Mesothelial cell of epicardium (in vitro differentiated cells): Measurements from ENCODE around the gene MED23. TPM values are rescaled to one million over a fixed set of nuclear protein-coding genes. Genes with fewer than 3 reads are reported as not detected.

ENCODE experiments used
- DNase-seq, 2 experiments: peaks; one replicate each; pipeline ENCODE4 v3.0.0; 2021; ENCODE audit warnings: low spot score in 2 of 2; ENCODE audit not compliant: unreplicated experiment in 2 of 2
- H3K27ac Mint-ChIP-seq: 2 replicates; pipeline ENCODE4 v1.8.0; 2021; ENCODE audit warnings: mixed read lengths
- H3K27me3 Mint-ChIP-seq: 2 replicates; pipeline ENCODE4 v1.8.0; 2021; ENCODE audit warnings: low read depth, mixed read lengths
- H3K36me3 Mint-ChIP-seq: 2 replicates; pipeline ENCODE4 v1.8.0; 2021; ENCODE audit warnings: mixed read lengths
- H3K4me1 Mint-ChIP-seq: 2 replicates; pipeline ENCODE4 v1.8.0; 2021; ENCODE audit warnings: mixed read lengths
- H3K4me3 Mint-ChIP-seq: 2 replicates; pipeline ENCODE4 v1.8.0; 2021; ENCODE audit warnings: mild to moderate bottlenecking, moderate library complexity, mixed read lengths
- H3K9me3 Mint-ChIP-seq: 2 replicates; pipeline ENCODE4 v1.8.0; 2021; ENCODE audit warnings: mixed read lengths
- CTCF ChIP-seq: fragments of 200-600 bp; sonication (generic); IDR thresholded peaks from one replicate; pipeline ENCODE4 v1.5.0; 2021; ENCODE audit warnings: antibody characterized with exemption; ENCODE audit not compliant: unreplicated experiment
- total RNA-seq: library from RNA; stranded (reverse); gene quantifications from 3 replicates; pipeline ENCODE4 v1.2.1, GENCODE V29; 2021

The MED23 gene
- total RNA-seq, 1 donor from 2014 or later = 41.9 TPM

GRCh38 chr6:131644921-131645320, 16.9 kb upstream of the MED23 start:
- no peak overlapping the region for H3K4me3 Mint-ChIP-seq
- H3K36me3 Mint-ChIP-seq = no peaks in the 10 kb centered on the region
- no peak overlapping the region for H3K27ac Mint-ChIP-seq
- no peaks in the 10 kb centered on the region for H3K9me3 Mint-ChIP-seq
- no peaks in the 10 kb centered on the region for H3K4me1 Mint-ChIP-seq
- H3K27me3 Mint-ChIP-seq = no peaks in the 10 kb centered on the region
- no peak for TF ChIP-seq CTCF
- no peak for DNase-seq

GRCh38 chr6:131643855-131644460, 15.9 kb upstream of the MED23 start:
- H3K27me3 Mint-ChIP-seq = no peaks in the 10 kb centered on the region
- no peaks in the 10 kb centered on the region for H3K9me3 Mint-ChIP-seq
- DNase-seq = no peak
- H3K27ac Mint-ChIP-seq = no peak overlapping the region
- TF ChIP-seq CTCF = no peak
- no peak overlapping the region for H3K4me3 Mint-ChIP-seq
- H3K36me3 Mint-ChIP-seq = no peaks in the 10 kb centered on the region
- no peaks in the 10 kb centered on the region for H3K4me1 Mint-ChIP-seq

GRCh38 chr6:131642987-131643611, 15.1 kb upstream of the MED23 start:
- no peak for TF ChIP-seq CTCF
- Mint-ChIP-seq H3K27me3 (no peaks in the 10 kb centered on the region), H3K9me3 (no peaks in the 10 kb centered on the region), H3K36me3 (no peaks in the 10 kb centered on the region), H3K4me3 (no peak overlapping the region), H3K4me1 (peaks cover 1% of the 10 kb centered on the region), H3K27ac (no peak overlapping the region)
- DNase-seq = no peak

- DNase-seq = no peak
- Mint-ChIP-seq H3K9me3 (no peaks in the 10 kb centered on the region), H3K4me3 (no peak overlapping the region), H3K27ac (no peak overlapping the region), H3K4me1 (peaks cover 4% of the 10 kb centered on the region), H3K36me3 (no peaks in the 10 kb centered on the region), H3K27me3 (no peaks in the 10 kb centered on the region)
- TF ChIP-seq CTCF = no peak
Observed at GRCh38 chr6:131642565-131642964, 14.5 kb upstream of the MED23 start.

GRCh38 chr6:131641554-131641953, 13.5 kb upstream of the MED23 start:
- Mint-ChIP-seq H3K9me3 (no peaks in the 10 kb centered on the region), H3K27me3 (no peaks in the 10 kb centered on the region), H3K36me3 (no peaks in the 10 kb centered on the region), H3K4me3 (no peak overlapping the region), H3K4me1 (peaks cover 4% of the 10 kb centered on the region), H3K27ac (no peak overlapping the region)
- no peak for DNase-seq
- no peak for TF ChIP-seq CTCF
